Stimulated activated naive CD4-positive, alpha-beta T cell treated with Interleukin-2 at 50 U/mL for 16 hours (primary cell): ENCODE measurements around the gene SH2D1B.

Experiments
- DNase-seq: peaks from one replicate; lab custom pipeline; 2025; lab: John Stamatoyannopoulos, UW

The SH2D1B gene

DNA sequence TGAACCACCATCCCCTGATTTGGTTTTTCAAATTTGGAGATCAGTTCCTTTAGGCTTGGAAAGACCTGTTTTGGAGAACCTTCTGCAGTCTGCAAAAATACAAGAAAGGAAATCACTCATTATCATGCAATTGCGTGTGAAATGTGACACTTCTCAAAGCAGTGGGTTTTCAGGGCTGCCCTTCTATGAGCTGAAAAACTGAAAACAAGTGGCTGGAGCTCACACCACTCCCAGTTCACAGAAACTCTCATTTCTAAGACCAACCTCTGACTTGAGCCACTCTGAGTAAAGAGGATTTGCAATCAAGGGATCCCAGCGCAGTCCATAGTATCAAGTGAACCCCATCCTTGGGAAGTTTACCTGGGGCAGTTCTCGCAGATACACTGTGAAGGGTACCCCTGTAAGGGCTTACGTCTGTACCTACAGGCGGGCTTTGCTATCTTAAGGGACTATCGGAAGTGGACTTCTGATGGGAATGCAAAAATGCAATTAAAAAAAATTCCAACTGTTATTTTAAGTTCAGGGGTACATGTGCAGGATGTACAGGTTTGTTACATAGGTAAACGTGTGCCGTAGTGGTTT lies 12.8 kb downstream of the SH2D1B start:
- no peak for DNase-seq

- no peak for DNase-seq
Observed at GRCh38 chr1:162397943-162398560, 13.9 kb downstream of the SH2D1B start.

GRCh38 chr1:162397039-162397448 lies 14.9 kb downstream of the SH2D1B start:
- no peak for DNase-seq

DNA sequence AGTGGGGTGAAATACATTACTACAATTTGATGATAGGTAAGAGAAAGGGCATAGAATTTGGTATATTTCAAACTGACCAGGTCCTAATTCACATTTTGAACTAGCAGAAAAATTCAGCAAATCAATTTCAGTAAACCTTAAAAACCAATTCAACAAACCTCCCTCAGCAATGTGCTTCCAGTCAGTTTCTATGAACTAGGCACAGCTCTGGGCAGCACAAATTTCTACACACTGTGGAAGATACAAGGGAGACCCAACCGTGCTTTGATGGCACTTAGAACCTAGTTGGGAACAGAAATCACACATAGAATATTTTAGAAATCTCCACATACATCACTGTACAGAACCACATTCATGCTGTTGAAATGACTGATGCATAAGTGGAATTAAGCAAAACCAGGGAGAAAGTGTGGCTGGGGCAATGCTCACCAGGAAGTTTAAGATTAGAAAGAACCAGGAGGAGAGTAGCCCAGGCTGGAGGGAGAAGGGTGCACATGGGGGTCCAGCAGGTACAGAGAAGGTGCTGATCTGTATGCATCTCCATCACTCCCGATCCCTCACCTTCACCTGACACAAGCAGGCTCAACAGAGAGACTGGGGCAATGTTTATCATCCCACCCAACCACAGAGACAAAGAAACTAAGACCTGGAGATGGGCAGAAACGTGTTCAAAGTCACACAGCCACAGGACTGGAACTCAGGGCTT lies 15.6 kb downstream of the SH2D1B start:
- DNase-seq, result no peak

GRCh38 chr1:162391790-162392563 lies 20.0 kb downstream of the SH2D1B start:
- no peak for DNase-seq

DNA sequence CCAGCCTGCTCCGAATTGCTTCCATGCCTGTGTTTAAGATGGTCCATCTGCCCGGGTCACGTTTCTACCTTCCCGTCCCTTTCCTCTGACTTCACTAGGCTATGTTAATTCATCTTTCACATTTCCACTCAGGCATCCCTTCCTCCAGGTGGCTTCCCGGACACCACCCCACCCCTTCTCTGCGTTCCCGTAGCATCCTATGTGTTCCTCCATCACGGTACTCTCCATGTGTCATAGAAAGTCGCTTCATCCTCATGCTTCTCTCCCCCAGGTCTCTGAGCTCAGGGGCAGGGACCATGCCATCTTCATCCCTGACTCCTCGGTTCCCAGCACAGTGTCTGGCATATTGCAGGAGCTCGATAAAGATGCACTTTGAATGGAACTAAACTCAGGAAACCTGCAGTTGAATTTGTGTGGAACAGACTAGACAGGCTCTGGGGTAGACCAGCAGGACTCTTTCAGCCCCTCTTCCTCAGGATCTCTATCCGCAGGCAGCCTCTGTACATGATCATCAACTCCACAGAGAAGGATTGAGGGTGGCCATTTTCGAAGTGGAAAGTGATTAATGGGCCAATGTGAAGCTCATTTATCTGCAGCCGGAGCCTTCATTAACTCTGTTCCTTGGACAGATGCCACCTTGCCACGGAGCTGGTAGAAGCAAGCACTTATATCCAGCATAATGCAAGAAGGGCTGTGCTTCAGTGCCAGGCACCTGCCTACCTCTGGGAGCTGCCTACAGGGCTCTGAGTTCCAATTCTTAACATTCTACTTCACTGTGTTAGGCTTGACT lies 21.3 kb downstream of the SH2D1B start:
- DNase-seq, result no peak

DNA sequence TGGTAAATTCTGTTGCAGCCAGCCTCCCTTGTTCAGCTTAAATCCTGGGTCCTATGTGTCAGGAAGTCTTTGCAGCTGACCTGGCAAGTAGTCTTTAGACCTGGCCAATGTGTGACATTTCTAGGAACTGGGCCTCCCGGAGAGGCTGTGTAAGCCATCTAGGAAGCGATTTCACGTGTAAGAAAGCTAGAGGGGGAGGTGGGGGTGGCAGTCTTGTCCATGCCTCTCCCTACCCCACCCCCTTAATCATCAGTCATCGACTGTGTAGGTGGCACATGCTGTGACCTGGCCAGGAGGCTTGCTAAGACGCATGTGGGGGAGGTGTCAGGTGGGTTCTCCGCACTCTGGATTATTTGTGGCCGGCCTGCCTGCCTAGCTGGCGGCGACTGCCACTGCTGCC lies 22.0 kb downstream of the SH2D1B start:
- DNase-seq, result no peak

GRCh38 chr1:162389021-162389818 lies 22.7 kb downstream of the SH2D1B start:
- DNase-seq, result no peak

DNA sequence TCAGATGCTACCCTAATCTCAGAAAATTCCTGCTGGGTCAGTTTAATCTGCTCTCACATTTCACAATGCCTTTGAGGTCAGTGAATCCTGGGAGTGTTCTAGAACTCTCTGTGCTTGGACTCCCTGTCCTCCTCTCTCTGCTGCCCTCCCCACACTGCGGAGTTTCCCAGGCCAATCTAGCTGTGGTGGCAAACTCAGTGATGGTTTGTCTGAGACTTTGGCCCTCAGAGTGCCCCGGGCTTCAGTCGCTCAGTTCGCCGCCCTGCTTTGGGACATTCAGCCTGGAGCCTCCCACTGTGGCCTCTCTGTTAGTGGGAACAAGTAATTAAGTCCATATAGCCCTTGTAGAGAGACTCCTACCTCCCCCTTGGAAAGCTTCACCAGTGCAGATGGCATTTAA lies 23.3 kb downstream of the SH2D1B start:
- no peak for DNase-seq

DNA sequence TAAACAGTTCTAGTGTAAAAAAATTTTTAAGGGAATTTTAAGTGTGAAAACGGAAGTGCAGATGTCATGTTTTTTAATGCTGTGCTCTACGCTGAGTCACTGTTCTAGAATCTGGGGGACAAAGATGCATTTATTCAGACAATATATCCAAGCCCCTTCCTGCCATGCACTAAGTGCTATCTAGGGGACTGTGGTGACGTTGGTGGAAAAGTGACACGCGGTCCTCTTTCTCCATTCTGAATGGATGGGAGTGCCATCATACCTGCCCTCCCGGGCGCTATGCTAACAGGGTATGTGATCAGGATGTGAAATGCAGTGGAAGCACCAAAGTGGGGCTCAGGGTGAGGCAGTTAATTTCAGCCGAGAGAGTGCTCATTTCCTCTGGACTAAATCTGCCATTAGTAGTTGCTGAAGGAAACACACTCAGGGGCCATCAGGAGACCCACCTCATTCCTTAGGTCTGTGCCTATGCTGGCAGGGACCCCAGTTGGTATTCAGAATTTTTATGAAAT lies 23.8 kb downstream of the SH2D1B start:
- DNase-seq, result no peak

- DNase-seq, result no peak
Observed at GRCh38 chr1:162387226-162388082, 24.5 kb downstream of the SH2D1B start.

DNA sequence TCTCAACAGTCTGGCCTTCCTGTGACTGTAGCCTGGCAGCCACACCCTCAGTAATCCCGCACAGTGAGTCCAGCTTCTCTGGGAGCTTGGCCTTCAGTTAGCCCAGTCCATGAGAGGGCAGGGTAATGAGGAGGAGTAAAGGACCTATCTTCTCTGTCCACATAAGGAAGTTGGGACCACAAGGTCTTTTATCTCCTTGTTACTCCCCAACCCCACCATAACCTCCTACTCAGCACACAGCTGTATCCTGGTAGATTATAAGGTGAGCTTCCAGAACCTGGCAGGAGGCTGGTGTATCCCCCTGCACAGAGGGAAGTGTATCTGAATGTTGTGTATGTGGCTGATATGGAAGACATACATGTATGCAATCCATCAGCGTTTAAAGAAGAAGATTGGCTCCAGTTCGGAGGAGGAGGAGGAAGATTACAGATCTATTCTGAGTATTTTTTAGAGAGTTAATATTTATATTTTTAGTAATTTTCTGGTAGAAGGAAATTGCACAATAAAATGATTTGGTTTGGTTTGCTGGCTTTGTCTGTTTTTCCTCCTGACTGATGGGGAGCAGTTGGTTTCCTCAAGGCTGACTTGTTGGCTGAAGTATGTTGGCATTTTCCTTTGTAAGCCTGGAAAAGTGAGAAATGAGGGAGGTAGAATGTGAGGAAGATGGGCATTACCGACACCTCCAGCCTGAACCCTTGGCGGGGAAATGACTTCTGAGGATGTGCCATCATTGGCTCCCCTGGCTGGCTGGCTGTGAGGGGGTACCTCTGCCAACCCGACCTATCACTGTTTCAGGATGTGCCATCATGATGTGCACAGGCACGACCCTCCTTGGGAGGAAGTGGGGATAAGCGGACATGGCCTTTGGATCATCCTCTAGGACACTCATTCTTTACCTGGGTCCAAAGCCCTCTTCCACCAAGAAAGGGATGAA lies 25.4 kb downstream of the SH2D1B start:
- no peak for DNase-seq

DNA sequence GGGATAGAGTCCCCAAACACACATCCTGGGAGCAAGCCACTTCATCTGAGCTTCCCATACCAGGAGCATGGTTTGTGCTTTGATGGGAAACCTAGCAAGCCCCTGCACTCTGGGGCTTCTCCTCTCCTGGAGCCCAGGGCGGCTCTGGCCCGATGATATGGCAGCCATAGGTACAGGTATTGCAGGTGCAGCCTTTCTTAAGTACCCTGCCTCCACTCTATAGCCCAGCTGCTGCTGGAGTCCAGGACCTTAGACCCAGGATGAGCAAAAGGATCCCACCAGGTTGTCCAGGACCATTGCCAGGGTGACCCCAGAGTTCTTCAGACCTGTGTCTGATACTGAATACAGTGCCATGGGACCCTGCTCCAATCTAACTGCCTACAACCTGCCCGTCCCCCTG lies 26.2 kb downstream of the SH2D1B start:
- no peak for DNase-seq

GRCh38 chr1:162385280-162385623 lies 26.7 kb downstream of the SH2D1B start:
- no peak for DNase-seq

DNA sequence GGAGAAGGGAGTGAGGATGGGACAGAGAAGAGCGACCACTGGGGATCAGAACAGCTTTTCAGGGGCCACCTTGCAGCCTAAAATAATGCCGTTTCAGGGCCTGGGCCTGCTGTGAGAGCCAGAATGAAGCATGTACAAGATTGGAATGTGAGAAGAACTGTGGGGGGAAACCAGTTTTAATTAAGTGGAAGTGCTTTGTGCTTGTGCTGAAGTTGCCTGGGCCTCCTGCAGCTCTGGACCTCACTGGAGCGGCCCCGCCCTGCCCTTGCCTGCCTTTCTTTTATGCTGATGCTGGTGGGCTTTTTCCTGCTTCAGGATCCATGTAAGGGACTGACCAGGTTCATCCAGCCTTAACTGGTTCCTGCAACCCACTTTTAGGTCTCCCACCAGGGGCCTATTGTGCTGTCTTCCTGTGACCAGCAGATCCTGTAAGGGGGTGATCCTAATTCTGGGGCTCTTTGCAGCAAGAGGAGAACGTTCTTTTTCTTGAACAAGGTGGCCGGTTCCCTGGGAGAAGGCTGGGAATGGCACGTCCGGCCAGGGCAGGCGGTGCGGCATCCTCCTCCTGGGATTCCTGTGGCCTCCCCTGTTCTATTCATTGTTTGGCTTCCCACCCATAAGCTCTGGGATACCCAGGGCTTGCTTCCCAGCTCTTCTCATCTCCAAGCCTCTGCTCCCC lies 27.2 kb downstream of the SH2D1B start:
- no peak for DNase-seq

DNA sequence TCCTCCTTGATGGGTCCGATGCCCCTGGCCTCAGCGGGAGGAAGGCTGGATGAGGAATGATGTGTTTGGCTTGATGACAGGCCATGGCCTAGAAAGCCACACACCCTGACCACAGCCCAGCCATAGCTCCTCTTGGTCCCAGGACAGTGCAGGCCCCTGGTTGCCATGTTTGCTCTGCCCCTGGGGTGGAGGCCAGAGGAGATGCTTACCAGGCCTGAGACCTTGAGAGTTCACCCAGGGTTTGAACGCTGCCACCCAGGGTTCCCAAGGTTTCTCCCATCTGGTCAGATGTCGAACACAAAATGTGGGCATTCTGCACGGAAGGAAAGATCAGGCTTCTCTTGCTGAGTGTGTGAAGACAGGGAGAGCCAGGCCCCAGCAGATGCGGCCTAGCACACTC lies 27.8 kb downstream of the SH2D1B start:
- DNase-seq, result no peak

DNA sequence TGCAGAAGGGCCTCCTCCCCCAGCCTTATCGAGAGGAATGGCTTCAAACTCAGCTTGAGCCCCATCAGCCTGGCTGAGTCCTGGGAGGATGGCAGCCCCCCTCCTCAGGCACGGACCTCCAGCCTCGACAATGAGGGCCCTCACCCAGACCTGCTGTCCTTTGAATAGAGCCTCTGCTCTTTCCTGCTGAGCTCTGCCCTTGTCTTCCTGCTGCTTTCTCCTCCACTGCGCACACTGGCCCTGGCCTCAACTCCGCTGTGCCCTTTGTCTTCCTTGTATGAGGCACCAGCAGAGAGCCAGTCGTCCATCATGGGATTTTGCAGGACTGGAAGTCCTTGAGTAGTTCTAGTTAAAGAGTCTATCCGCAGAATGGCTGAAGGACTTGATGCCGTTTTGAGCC lies 28.4 kb downstream of the SH2D1B start:
- no peak for DNase-seq

DNA sequence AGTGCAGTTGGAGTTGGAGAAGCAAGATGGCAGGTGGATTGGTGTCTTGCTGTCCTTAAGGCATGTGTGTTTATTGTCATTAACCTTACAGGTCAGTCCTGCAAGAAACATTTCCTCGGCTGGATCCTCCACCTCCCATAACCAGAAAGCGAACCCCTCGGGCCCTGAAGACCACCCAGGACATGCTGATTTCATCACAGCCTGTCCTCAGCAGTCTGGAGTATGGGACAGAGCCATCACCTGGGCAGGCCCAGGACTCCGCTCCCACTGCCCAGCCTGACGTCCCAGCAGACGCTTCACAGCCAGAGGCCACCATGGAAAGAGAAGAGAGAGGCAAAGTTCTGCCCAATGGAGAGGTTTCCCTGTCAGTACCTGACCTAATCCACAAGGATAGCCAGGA lies 28.8 kb downstream of the SH2D1B start:
- DNase-seq, result no peak
